IMR-90 (cell line): Measurements from ENCODE around the gene PLD1. TPM values are rescaled to one million over a fixed set of nuclear protein-coding genes. Genes with fewer than 3 reads are reported as not detected.

ENCODE experiments used
- ATAC-seq: fragments of 200-7000 bp; cut with Tn5 transposase; 2 replicates; pipeline ENCODE4 v1.9.1; 2020; ENCODE audit warnings: low read depth, mild to moderate bottlenecking, moderate library complexity
- BruUV-seq: library from RNA; stranded (reverse); fragments of 400-500 nt; replicated peaks from 2 replicates; lab custom pipeline; 2021; lab: Mats Ljungman, UMichigan
- CTCF ChIA-PET: fragments of 300-600 bp; formaldehyde crosslinking; extraction: SDS; loops from one replicate; lab custom pipeline; 2021; ENCODE audit warnings: antibody characterized with exemption; lab: Yijun Ruan, JAX
- POLR2A ChIA-PET: fragments of 300-600 bp; sonication (Branson Sonifier 250); formaldehyde crosslinking; loops from one replicate; lab custom pipeline; 2022; ENCODE audit warnings: antibody characterized with exemption; ENCODE audit not compliant: unreplicated experiment; lab: Charles Lee
- DNase-seq: peaks from one replicate; pipeline ENCODE4 v3.0.0; 2013
- H2AFZ ChIP-seq: replicated peaks from 2 replicates; pipeline ENCODE3; 2013; ENCODE audit warnings: low read length, mild to moderate bottlenecking; ENCODE audit not compliant: poor library complexity
- H2AK5ac ChIP-seq: 2 replicates; pipeline ENCODE4 v1.6.1; 2013; ENCODE audit warnings: low read depth, low read length, inconsistent platforms
- H2AK9ac ChIP-seq: replicated peaks from 2 replicates; pipeline ENCODE3; 2013; ENCODE audit warnings: mild to moderate bottlenecking, low read depth, low read length, moderate library complexity; ENCODE audit not compliant: poor library complexity
- H2BK120ac ChIP-seq: 2 replicates; pipeline ENCODE4 v1.6.1; 2013; ENCODE audit warnings: low read depth, low read length, inconsistent platforms
- H2BK15ac ChIP-seq: 3 replicates; pipeline ENCODE4 v1.6.1; 2013; ENCODE audit warnings: low read depth, low read length, inconsistent platforms
- H2BK20ac ChIP-seq: 2 replicates; pipeline ENCODE4 v1.6.1; 2013; ENCODE audit warnings: low read depth, mild to moderate bottlenecking, inconsistent platforms, low read length, moderate library complexity
- H2BK5ac ChIP-seq: 2 replicates; pipeline ENCODE4 v1.6.1; 2013; ENCODE audit warnings: mild to moderate bottlenecking, low read depth, low read length, inconsistent platforms; ENCODE audit not compliant: poor library complexity, severe bottlenecking
- H3K14ac ChIP-seq: replicated peaks from 2 replicates; pipeline ENCODE4 v1.6.1; 2013; ENCODE audit warnings: low read depth, low read length, inconsistent platforms
- H3K18ac ChIP-seq: 2 replicates; pipeline ENCODE4 v1.6.1; 2013; ENCODE audit warnings: low read depth, low read length, control low read depth
- H3K23ac ChIP-seq: 2 replicates; pipeline ENCODE4 v1.6.1; 2013; ENCODE audit warnings: low read depth, low read length, inconsistent platforms
- H3K27ac ChIP-seq: 2 replicates; pipeline ENCODE4 v1.5.1; 2013; ENCODE audit warnings: mild to moderate bottlenecking, control low read depth, low read length; ENCODE audit not compliant: insufficient read depth
- H3K27me3 ChIP-seq: 2 replicates; pipeline ENCODE4 v1.6.1; 2013; ENCODE audit warnings: low read length; ENCODE audit not compliant: control insufficient read depth, insufficient read depth
- H3K36me3 ChIP-seq: 2 replicates; pipeline ENCODE4 v1.6.1; 2013; ENCODE audit warnings: low read length, mixed read lengths; ENCODE audit not compliant: control insufficient read depth, insufficient read depth
- H3K4ac ChIP-seq: 2 replicates; pipeline ENCODE4 v1.6.1; 2013; ENCODE audit warnings: low read depth, low read length, inconsistent platforms
- H3K4me1 ChIP-seq: 2 replicates; pipeline ENCODE4 v1.6.1; 2013; ENCODE audit warnings: low read length, mixed read lengths; ENCODE audit not compliant: control insufficient read depth, insufficient read depth
- H3K4me2 ChIP-seq: 2 replicates; pipeline ENCODE4 v1.6.1; 2013; ENCODE audit warnings: low read depth, mild to moderate bottlenecking, control low read depth, low read length, moderate library complexity
- H3K4me3 ChIP-seq: 2 replicates; pipeline ENCODE4 v1.5.1; 2013; ENCODE audit warnings: low read depth, mild to moderate bottlenecking, control low read depth, low read length, moderate library complexity; ENCODE audit not compliant: insufficient read depth
- H3K56ac ChIP-seq: 2 replicates; pipeline ENCODE4 v1.6.1; 2013; ENCODE audit warnings: low read length, inconsistent platforms; ENCODE audit not compliant: insufficient read depth; ENCODE audit errors: extremely low read depth
- H3K79me1 ChIP-seq, 2 experiments: 2 replicates each; pipeline ENCODE4 v1.6.1; 2013; ENCODE audit warnings: low read length in 2 of 2, inconsistent platforms in 1 of 2, low read depth in 1 of 2
- H3K9ac ChIP-seq: 2 replicates; pipeline ENCODE4 v1.6.1; 2013; ENCODE audit warnings: low read depth, low read length, control low read depth
- H3K9me1 ChIP-seq: 2 replicates; pipeline ENCODE4 v1.6.1; 2013; ENCODE audit warnings: low read length, inconsistent platforms; ENCODE audit not compliant: insufficient read depth
- H3K9me3 ChIP-seq: 2 replicates; pipeline ENCODE4 v1.6.1; 2013; ENCODE audit warnings: low read length; ENCODE audit not compliant: control insufficient read depth, insufficient read depth
- H4K20me1 ChIP-seq: 2 replicates; pipeline ENCODE4 v1.6.1; 2013; ENCODE audit warnings: low read length, inconsistent platforms; ENCODE audit not compliant: insufficient read depth
- H4K5ac ChIP-seq: 2 replicates; pipeline ENCODE4 v1.6.1; 2013; ENCODE audit warnings: mild to moderate bottlenecking, low read depth, low read length, control low read depth
- H4K8ac ChIP-seq, 2 experiments: 2 replicates each; pipeline ENCODE4 v1.6.1; 2013; ENCODE audit warnings: low read depth in 2 of 2, low read length in 2 of 2, control low read depth in 1 of 2, inconsistent platforms in 1 of 2
- H4K91ac ChIP-seq: 2 replicates; pipeline ENCODE4 v1.6.1; 2013; ENCODE audit warnings: low read depth, low read length, inconsistent platforms; ENCODE audit not compliant: insufficient read depth
- CHD1 ChIP-seq: IDR thresholded peaks from 2 replicates; pipeline ENCODE4 v1.6.1; 2012; ENCODE audit warnings: low read depth, low read length, improper control_type of control experiment
- NFE2L2 ChIP-seq: fragments of 150-350 bp; IDR thresholded peaks from 2 replicates; pipeline ENCODE4 v1.6.1; 2016; ENCODE audit warnings: low read depth, mild to moderate bottlenecking, low read length
- RAD21 ChIP-seq: IDR thresholded peaks from 2 replicates; pipeline ENCODE4 v1.6.1; 2012; ENCODE audit warnings: low read length, improper control_type of control experiment
- SMC3 ChIP-seq: fragments of 150-350 bp; IDR thresholded peaks from 2 replicates; pipeline ENCODE4 v1.6.1; 2016; ENCODE audit warnings: low read depth, mild to moderate bottlenecking, antibody characterized with exemption, low read length, moderate library complexity
- WGBS, 2 experiments: methylation state at CpG; one replicate each; pipeline versions ENCODE4 v1.1.5 to v1.1.7; 2013; ENCODE audit warnings: missing lambda C conversion rate in 2 of 2; ENCODE audit not compliant: insufficient read length in 1 of 2; ENCODE audit errors: extremely low coverage in 2 of 2; 5-methylcytosine and 5-hydroxymethylcytosine counted together
- dilution Hi-C: fragments of 300-500 bp; cut with HindIII; formaldehyde crosslinking; loops from one replicate; pipeline ENCODE4 v1.14.3; 2018; ENCODE audit warnings: low sequenced_read_pairs; ENCODE audit not compliant: unreplicated experiment
- in situ Hi-C: fragments of 300-500 bp; cut with MboI; formaldehyde crosslinking; loops from 3 replicates; pipeline ENCODE4 v1.14.3; 2019; ENCODE audit warnings: low sequenced_read_pairs, inconsistent platforms, mixed read lengths
- intact Hi-C: fragments of 100-400 bp; cut with micrococcal nuclease; formaldehyde crosslinking; loops from 2 replicates; pipeline ENCODE4 v1.10.0; 2022
- polyA plus RNA-seq, 3 experiments: library from polyadenylated mRNA; depleted of rRNA; stranded (reverse); fragments of >200 nt; gene quantifications; 2 replicates each; pipeline ENCODE4 v1.2.3, GENCODE V29; 2012; ENCODE audit warnings: low replicate concordance in 1 of 3
- total RNA-seq: library from RNA; depleted of rRNA; stranded (reverse); fragments of >200 nt; gene quantifications from 2 replicates; pipeline ENCODE4 v1.2.3, GENCODE V29; 2012
- TF ChIP-seq, protein P1 (sequence below): conservative IDR thresholded peaks from 2 replicates; pipeline ENCODE4 v1.5.1; 2012; ENCODE audit warnings: mild to moderate bottlenecking, low read depth, low read length, improper control_type of control experiment

The PLD1 gene
- total and polyA plus RNA-seq, 2 of the 4 experiments (the other 2 are of a cell fraction) = 3.3 to 9.7 TPM

DNA sequence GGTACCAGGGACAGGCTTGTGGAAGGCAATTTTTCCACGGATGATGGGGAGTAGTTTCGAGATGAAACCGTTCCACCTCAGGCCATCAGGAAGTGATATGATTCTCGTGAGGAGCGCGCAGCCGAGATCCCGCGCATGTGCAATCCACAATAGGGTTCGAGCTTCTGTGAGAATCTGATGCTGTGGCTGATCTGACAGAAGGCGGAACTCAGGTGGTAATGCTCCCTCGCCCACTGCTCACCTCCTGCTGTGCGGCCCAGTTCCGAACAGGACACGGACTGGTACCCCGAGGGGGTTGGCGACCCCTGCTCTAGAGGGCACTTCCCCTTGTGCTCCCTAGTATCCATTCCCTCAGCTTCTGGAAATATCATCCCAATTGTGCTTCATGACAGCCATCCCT is 99.9 kb downstream of the PLD1 start:
- H3K18ac ChIP-seq = no peak overlapping the region
- H3K27me3 ChIP-seq = no peaks in the 10 kb centered on the region
- DNase-seq = no peak
- H3K9ac ChIP-seq = no peak overlapping the region
- peak overlapping the region; percentile 62; the same call in 1 of the 3 replicates for H2BK15ac ChIP-seq
- no peak overlapping the region for H3K4ac ChIP-seq
- H4K91ac ChIP-seq = no peak overlapping the region
- H2AK5ac ChIP-seq = peak overlapping the region; percentile 73
- no peak overlapping the region for H2BK20ac ChIP-seq
- no peak overlapping the region for H3K56ac ChIP-seq
- H3K9me1 ChIP-seq = peaks cover 7% of the 10 kb centered on the region
- H3K4me1 ChIP-seq = peaks cover 13% of the 10 kb centered on the region
- no peaks in the 10 kb centered on the region for H3K9me3 ChIP-seq
- TF ChIP-seq NFE2L2 = no peak
- no peak for TF ChIP-seq SMC3
- TF ChIP-seq CHD1 = no peak
- TF ChIP-seq RAD21 = no peak
- TF ChIP-seq, protein P1, sequence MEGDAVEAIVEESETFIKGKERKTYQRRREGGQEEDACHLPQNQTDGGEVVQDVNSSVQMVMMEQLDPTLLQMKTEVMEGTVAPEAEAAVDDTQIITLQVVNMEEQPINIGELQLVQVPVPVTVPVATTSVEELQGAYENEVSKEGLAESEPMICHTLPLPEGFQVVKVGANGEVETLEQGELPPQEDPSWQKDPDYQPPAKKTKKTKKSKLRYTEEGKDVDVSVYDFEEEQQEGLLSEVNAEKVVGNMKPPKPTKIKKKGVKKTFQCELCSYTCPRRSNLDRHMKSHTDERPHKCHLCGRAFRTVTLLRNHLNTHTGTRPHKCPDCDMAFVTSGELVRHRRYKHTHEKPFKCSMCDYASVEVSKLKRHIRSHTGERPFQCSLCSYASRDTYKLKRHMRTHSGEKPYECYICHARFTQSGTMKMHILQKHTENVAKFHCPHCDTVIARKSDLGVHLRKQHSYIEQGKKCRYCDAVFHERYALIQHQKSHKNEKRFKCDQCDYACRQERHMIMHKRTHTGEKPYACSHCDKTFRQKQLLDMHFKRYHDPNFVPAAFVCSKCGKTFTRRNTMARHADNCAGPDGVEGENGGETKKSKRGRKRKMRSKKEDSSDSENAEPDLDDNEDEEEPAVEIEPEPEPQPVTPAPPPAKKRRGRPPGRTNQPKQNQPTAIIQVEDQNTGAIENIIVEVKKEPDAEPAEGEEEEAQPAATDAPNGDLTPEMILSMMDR = no peak
- H3K14ac ChIP-seq = no peak overlapping the region
- H2BK120ac ChIP-seq = 0 out of 2 replicates have a peak overlapping the region, but pooled peaks have one; percentile 3
- ChIA-PET CTCF (interaction anchor here (0.6 kb wide), 1 partner anchor 442 kb away, joined by 3 read pairs; no protein-coding TSS in a partner anchor), POLR2A (no interaction called here)
- H3K79me1 ChIP-seq = no peaks in the 10 kb centered on the region
- in situ Hi-C loops (no loop called here), dilution Hi-C loops (no loop called here), intact Hi-C loops (no loop called here)
- no TSS peak for BruUV-seq
- peaks cover 7% of the 10 kb centered on the region for H3K36me3 ChIP-seq
- no peak overlapping the region for H2BK5ac ChIP-seq
- no peaks in the 10 kb centered on the region for H4K20me1 ChIP-seq
- H4K8ac ChIP-seq = no peak overlapping the region
- H2AK9ac ChIP-seq = no peak overlapping the region
- ATAC-seq = no peak
- H4K5ac ChIP-seq = no peak overlapping the region
- H3K27ac ChIP-seq = no peak overlapping the region
- H3K4me2 ChIP-seq = no peak overlapping the region
- 96% methylated on average over 11 of the region's 17 CpGs; no CpG with 5 or more reads in 1 of the 2 experiments for WGBS, 2 experiments
- H3K23ac ChIP-seq = no peak overlapping the region
- no peak overlapping the region for H2AFZ ChIP-seq
- no peak overlapping the region for H3K4me3 ChIP-seq
